GM12873 (cell line): ENCODE data around the gene CCDC146.

Experiments used
- CTCF ChIP-seq: IDR thresholded peaks from 2 replicates; pipeline ENCODE4 v1.5.1; 2012; ENCODE audit warnings: low read depth, mild to moderate bottlenecking, moderate library complexity, low read length, control low read depth; ENCODE audit not compliant: insufficient read depth; ENCODE audit errors: missing control alignments

The CCDC146 gene

GRCh38 chr7:77269360-77270093 lies 147.1 kb downstream of the CCDC146 start:
- no peak for TF ChIP-seq CTCF

GRCh38 chr7:77270094-77270480 lies 147.7 kb downstream of the CCDC146 start:
- TF ChIP-seq CTCF: no peak

- TF ChIP-seq CTCF: no peak
Measured at GRCh38 chr7:77271766-77272165, 149.4 kb downstream of the CCDC146 start.

- TF ChIP-seq CTCF: no peak
Measured at GRCh38 chr7:77276120-77276519, 153.7 kb downstream of the CCDC146 start.

GRCh38 chr7:77281780-77282478 lies 159.5 kb downstream of the CCDC146 start:
- TF ChIP-seq CTCF: no peak

- TF ChIP-seq CTCF: no peak
Measured at GRCh38 chr7:77282897-77283296, 160.5 kb downstream of the CCDC146 start.

- no peak for TF ChIP-seq CTCF
Measured at GRCh38 chr7:77284005-77284404, 161.6 kb downstream of the CCDC146 start.
